CD4-positive, alpha-beta T cell treated with Interleukin-12 subunit alpha and Interleukin-12 subunit beta, for 1 hour (primary cell): Measurements from ENCODE around the gene SHROOM3.
A peak's percentile ranks its signal among the peaks of the same experiment; 100 is the strongest.
"Not testable (repeated sequence)": the region's sequence is repeated elsewhere in the genome, so short reads cannot be mapped to it uniquely, and the experiment has no call there.

Experiments
- DNase-seq: peaks from one replicate; pipeline ENCODE4 v3.0.0-alpha.2; 2020

SHROOM3 gene

DNA sequence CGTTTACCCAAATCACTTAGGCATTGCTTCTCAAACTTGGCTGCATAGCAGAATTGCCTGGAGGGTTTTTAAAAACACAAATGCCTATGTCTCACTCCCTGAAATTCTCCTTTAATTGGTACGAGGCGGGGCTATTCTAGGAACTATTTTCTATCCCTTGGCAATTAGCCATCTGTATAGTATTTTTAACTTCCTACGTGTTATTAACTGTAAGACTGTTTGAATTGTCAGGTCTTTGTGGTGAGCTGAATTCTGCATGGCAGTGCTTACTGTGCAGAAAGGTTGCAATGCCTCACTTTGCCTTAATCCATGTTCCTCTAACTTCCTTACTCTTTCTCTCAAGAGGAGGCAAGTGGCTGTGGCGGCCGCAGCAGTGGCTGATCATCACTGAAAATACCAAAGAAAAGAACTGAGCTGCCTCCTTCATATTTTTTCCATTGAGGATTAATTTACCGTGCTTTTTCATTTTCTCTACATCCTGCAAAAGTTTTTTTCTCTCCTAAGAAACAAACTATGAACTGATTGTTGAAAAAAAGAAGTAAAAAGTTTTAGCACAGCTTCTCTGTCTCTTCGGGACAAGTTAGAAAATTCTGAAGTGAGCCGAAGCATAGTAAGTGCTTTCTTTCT is at the start of gene SHROOM3:
TSS of gene SHROOM3 (plus strand) at position 329 of the 627 bp plus-strand sequence. CDS start 824 bp downstream, outside the sequence.
- no peak for DNase-seq

DNA sequence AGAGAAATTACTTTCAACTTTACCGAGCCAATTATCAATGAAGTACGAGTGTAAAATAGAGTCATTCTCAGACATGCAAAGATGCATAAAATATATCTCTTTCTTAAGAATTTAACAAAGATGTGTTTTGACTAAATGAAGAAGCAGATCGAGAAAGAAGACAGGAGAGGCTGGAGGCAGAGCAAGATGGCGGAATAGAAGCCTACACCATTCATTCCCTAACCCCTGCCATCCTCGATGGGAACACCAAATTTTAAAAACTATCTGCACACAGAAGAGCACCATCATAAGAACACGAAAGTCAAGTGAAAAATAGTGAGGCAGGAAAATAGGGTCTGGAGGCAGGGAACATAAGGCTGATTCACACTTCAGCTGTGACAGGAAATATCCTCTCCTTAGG is 49.1 kb upstream of the SHROOM3 start:
- no peak for DNase-seq

DNA sequence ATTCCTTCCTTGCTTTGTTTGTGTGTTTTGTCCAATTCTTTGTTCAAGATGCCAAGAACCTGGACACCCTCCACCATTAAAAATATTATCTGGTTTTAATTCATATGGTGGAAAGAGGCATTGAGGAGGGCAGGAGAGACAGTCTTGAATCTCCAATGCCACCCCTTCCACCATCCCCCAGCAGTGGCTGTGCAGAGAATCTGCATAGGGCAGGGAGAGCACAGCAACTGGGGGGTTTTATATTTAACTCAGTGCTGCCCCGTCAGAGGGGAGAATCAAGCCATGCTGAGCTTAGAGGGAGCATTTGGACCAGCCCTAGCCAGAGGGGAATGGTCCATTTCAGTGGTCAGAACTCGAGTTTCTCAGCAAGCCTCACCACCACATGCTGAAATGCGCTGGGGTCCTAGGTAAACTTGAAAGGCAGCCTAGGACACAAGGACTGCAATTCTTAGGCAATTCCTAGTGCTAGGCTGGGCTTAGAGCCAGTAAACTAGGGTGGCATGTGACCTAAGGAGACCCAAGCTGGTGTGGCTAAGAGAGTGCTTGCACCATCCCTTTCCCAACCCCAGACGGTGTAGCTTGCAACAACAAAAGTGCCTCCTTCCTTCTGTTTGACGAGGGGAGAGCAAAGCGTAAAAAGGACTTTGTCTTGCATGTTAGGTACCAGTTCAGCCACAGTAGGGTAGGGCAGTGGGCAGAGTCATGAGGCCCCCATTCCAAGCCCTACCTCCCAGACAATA is 48.3 kb upstream of the SHROOM3 start:
- no peak for DNase-seq

DNA sequence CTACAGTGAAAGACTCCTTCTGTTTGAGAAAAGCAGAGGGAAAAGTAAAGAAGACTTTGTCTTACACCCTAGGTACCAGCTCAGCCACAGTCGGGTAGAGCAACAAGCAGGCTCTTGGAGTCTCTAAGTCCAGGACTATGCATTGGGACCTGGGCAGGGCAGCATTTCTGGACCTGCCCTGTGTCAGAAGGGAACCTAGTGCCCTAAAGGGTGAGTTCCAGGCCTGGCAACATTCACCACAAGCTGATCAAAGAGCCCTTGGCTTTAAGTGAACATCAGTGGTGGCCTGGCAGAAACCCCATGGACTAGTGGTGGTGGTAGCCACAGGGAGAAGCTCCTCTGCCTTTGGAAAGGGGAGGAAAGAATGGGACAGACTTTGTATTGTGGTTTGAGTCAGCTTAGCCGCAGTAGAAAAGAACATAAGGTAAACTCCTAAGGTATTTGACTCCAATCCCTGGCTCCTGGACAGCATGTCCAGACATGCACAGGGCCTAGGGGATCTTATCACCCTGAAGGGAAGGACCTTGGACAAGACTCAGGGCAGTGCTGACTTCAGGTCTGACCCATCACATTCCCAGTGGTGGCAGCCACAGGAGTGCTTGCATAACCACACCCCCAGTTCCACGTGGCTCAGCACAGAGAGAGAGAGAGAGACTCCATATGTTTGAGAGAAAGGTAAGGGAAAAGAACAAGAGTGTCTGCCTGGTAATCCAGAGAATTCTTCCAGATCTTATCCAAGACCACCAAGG is 46.7 kb upstream of the SHROOM3 start:
- DNase-seq = no peak

DNA sequence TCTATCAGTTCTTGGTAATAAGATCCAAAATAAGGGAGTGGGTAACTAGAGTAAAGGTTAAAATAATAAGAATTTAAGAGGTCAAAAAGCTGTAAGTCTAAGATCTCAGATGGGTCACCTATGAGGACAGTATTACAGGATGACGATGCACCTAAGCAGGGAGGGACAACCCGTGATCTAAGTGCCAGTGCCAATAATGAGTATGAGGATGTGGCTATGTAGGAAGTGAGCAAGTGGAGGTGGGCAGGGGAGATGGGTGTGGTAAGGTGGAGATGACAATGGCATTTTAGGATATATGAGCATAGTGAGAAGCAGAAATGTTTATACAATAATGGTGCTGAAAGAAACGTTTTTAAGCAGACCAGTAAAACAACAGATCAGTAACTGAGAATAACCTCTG is 33.4 kb upstream of the SHROOM3 start:
- DNase-seq = no peak

DNA sequence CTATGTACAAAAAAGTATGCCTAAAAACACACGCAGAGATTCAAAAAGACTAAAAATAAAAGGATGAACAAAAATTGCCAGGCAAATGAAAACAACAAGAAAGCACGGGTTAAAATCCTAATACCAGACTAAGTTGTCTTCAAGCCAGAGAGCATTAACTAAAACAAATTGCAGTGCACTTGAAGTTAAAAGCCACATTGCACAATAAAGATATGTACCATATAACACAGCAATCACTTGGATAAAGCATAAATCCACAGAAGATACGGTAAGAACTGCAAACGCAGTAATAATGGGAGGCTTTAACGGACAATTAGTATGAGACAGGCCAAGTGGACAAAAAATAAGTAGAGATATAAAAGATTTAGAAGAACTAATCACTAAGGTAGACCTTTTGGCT is 28.9 kb upstream of the SHROOM3 start:
- DNase-seq = no peak

DNA sequence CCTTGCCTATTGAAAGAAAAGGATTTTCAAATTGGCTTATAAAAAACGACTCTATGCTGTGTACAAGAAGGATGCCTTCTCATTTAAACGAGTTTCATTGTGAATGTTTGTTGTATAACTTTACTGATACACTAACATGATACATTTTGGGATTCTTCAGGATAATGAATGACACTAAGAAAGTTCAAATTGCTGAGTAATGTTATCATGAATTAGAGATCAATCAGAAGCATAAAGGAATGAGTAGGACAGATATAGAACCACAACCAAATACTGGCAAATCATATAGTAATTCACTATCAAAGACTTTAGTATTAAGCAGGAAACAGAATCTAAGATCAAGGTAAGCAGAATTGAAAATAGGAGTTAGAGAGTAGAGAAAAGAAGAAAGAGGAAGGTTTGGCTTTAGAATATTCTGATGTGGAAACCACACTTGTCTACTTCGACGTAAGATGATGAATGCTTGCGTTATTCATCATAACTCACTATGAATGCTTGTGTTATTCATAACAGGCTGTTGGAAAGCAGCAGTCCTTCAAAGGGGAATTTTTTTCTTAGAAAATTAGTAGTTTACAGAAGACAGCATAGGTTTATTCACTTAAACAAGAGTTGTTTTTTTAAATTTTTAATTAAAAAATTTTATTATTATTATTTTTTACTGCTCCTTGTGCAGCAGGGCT is 27.4 kb upstream of the SHROOM3 start:
- no peak for DNase-seq

DNA sequence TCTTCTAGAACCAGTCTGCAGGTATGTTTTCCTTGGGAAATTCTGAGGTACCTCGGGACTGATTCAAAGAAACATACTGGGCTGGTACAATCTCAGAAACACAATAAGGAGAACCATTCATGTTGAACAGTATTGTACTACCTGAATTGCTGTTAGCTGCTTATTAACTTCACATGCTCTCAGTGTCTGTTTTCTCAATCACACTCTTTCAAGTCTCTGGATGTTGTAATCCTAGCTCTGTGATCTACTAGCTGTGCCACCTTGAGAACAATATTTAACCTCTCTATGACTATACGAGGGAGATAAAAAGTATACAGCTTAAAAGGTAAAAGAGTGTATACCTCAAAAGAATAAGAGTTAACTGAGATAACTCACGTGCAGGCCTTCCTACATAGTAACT is 24.4 kb upstream of the SHROOM3 start:
- no peak for DNase-seq

DNA sequence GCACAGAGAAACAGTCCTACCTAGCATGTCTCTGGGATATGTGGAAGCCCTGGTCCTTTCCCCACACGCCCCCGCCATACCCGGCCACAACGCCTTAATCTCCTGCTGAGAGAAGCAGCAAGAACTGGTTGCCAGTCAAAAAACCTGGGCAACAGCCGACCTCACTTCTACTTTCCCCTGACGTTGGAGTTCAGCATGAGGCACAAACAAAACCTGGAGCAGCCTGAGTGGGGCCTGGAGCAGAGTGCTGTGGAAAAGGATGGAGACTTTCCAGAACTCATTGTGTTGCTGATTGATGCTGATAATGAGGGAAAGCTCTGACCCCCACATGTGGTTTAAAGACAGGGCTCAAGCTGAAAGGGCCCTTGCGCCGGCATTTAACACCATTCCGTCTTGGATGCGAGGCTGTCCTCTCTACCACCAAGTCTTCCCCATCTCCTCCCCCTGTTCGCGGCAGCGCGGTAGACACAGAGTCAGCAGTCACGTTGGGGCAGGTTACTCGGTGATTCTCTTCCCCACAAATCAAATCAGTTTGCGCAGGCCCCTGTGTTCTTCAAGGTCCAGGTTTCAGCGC is 14.8 kb upstream of the SHROOM3 start:
- no peak for DNase-seq

DNA sequence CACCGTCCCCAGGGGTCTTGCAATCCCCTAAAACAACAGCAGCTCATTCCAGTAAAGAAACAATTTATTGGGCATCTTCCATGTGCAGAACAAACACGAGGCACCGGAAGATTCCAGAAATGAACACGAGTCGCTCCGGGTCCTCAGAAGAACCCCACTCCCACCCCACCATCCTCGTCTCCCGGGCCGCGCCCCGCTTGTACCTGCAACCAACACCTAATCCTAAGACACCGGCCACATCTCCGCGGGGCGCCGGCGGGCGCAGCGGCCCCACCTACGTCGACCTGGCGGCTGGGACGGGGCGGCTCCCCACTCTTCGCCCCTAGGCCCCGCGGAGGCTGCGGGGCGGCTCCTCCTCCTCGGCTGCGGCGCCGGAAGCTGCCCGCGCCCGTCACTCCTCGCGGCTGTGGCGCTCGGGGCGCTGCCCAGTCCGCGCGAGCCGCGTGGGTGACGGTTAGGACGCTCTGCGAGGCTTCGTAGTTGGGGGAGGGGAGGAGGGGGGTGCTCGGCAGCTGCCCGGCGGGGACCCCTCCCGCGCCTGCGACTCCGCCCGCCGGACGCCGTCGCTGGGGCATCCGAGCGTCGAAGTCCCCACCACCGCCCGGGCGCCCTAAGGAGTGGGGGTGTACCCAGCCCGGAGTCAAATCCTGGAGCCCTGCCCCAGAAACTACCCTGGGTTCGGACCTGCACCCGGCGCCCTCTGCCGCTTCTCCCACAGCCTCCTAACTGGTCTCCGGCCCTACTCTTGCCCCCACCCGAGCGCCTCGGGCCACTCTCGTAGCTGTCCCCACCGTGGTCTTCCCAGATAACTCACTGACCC is 14.1 kb upstream of the SHROOM3 start, which contains the start of gene CCDC158:
TSS of gene CCDC158 (minus strand) at position 380 of the 820 bp plus-strand sequence. CDS start 17,934 bp downstream, outside the sequence.
- DNase-seq = peak; percentile 2

DNA sequence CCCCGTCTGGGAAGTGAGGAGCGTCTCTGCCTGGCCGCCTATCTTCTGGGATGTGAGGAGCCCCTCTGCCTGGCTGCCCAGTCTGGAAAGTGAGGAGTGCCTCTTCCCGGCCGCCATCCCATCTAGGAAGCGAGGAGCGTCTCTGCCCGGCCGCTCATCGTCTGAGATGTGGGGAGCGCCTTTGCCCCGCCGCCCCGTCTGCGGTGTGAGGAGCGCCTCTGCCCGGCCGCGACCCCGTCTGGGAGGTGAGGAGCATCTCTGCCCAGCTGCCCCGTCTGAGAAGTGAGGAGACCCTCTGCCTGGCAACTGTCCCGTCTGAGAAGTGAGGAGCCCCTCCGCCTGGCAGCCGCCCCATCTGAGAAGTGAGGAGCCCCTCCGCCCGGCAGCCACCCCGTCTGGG is 11.9 kb upstream of the SHROOM3 start:
- not testable (repeated sequence) for DNase-seq

DNA sequence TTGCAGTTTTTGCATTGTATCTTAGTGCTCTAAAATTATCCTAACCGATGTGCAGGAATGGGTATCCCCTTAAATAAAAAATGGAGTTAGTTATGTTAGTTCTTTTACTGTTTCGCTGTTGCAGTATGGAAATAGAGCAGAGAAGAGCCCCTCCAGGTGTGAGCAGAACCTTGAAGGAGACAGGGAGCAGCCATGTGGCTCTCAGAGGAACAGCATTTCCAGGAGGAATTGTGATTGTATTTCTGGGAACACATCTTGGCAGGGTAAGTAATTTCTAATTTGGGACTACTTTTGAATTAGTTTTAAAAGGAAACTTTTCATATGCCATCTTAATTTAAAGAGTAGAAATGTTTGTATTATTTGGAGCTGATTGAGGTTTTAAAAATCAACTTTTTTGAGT is 8.8 kb upstream of the SHROOM3 start:
- DNase-seq = no peak

DNA sequence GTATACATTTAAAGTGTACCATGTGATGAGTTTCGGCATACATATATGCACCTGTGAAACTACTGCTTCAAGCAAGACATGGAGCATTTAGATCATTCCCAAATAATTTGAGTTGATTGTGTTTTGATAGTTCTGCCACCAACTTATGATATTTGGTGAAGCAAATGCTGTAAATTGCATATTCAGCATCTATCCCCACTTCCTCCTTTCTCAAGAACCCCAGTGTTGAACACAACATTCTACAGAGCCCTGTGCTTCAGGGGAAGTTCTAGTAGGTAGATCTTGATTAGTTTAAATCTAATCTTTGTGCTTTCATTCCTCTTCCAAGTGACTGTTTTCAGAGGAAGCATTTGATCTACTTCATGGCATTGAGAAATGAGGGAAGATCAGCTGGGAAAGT is 5.4 kb upstream of the SHROOM3 start:
- DNase-seq = no peak

DNA sequence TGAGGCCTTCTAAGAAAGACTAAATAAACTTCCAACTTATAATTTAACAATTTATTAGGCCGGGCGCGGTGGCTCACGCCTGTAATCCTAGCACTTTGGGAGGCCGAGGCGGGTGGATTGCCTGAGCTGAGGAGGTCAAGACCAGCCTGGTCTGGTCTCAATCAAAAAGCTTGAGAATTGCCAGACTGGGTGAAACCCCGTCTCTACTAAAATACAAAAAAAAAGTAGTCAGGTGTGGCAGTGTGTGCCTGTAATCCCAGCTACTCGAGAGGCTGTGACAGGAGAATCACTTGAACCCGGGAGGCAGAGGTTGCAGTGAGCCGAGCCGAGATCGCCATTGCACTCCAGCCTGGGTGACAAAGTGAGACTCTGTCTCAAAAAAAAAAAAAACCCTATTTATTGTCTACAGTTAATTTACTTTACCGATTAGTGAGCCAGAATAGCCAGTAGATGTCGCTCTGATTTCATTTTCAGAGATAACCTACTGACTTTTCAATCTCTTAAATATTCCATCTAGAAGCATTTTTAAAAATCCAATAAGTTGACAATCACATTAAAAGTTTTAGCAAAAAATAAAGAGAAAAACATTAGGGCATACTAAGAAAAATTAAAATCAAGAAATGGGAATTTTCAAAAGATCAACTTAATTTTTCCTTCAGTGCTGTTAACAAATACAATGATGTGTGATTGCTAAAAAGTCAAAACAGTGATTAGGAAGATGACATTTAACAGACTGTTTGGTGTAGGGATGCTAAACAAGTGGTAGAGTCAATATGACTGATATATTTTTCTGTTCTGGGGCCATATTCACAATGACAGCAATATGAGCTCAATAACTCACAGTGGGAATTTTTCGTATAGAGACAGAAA is 4.3 kb upstream of the SHROOM3 start:
- peak; percentile 29 for DNase-seq

DNA sequence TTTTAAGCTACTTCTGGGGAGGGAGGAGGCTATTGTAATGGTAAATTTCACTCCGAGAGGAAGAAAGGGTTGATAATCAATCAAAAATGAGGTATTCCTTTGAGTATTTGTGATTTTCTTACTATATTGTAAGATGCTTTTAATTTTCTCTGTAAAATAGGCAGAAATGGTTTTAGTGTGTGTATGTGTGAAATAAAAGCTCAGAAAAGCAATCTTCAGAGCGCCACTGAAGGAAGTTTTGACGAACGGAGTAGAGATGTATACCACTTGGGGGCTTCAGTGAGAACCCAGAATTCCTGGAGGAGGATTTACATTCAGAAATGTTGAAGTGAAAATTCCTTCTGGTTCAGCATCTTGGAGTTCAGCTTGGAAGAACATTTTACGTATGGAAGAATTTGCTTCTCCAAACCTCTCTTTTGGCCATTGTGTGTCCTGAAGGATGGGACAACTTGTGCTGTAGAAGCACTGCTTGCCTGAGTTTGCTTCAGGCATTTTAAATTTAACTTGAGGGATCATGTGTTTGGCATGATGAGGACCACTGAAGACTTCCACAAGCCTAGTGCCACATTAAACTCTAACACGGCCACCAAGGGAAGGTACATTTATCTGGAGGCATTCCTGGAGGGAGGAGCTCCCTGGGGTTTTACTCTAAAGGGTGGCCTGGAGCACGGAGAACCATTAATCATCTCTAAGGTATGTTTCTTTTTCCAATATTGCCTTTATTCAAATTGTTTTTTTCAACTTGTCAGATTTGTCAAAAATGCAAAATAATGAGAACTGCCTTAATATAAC is 695 bp downstream of the SHROOM3 start:
- no peak for DNase-seq

DNA sequence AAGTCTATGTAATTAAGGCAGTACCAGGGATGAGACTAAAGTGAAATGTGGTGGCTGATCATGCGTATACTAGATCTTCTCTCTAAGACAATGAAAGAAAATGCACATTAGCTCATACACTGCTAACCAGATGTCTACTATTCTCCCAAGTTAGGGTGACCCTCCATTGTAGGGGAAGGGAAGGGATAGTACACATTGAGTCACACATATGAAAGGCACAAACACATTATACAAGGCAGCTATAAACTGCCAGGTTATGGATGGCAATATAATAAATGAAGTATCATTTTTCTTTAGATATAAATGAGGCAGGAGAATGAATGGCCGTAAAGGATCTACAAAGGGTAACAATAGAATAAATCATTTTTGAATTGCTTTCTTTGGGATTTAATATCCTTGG is 4.5 kb downstream of the SHROOM3 start:
- DNase-seq = no peak

DNA sequence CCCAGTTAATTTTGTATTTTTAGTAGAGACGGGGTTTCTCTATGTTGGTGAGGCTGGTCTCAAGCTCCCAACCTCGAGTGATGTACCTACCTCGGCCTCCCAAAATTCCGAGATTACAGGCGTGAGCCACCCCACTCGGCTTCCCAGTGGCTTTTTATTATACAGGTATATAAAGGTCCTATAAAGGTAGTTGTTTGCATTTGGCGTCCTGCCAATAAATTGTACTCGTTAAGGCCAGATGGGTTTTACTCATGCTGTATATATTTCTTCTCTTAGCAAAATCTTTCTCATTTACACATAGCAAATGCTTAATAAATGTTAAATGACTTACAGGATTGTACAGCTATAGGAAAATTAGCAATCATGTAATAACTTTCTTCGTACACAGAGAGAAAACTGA is 6.9 kb downstream of the SHROOM3 start:
- no peak for DNase-seq

DNA sequence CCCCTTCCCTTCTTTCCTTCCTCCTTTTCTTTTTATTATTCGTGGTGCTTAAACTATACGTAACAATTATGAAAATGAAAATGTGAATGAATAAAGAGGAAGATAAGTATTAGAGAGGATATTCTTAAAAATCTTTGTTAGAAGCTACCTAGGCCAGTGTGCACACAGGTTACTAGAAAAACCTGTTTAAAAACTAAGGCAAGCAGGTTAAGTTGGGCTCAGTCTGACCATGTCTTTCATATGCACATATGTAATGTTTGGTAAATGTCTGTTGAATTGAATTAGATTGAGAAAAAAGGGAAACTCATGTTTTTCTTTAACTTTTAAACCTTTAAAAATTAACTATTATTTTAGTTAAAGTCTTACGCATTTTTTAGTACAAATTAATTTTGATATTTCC is 7.8 kb downstream of the SHROOM3 start:
- no peak for DNase-seq

DNA sequence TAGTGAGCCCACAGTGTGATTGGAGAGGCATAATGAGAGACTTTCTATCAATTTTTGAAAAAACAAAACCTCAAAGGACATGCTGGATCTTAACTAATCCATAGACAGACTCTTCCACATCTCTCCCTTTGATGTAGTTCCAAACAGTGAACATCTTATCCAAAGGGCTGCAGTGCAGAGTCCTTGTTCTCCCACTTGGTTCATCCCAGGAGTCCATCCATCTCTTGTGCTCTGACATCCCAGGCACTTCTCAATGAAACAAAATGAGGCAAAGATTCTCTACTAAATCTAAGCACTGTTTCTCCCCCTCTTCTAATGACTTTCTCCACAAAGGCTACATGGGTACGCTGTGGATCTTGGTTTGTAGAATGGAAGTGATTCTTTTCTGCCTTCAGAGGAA is 8.3 kb downstream of the SHROOM3 start:
- DNase-seq = no peak

DNA sequence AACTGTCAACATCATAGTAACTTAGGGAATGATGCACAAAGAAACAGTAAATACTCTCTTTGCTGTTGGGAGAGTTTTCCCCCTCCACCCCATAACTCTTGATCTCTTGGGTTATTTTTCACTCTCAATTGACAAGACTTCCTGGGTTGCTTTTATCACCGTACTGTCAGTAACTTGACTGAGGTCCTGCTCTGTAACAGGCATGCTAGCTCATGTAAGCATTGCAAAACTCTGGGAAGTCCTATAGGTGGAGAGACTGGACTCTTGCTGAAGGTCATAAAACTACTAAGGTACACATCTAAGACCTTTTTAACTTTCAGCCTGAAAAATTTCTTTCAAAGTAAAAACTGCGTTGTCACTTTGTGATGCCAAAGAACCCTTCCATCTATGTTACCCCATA is 10.9 kb downstream of the SHROOM3 start:
- no peak for DNase-seq
